ENCODE data around the gene S1PR5. TPM values are rescaled to one million over a fixed set of nuclear protein-coding genes. Genes with fewer than 3 reads are reported as not detected.

Gene S1PR5
- polyA plus RNA-seq (2012; ENCODE audit: insufficient read depth, insufficient read length, low read depth) = not detected

GRCh38 chr19:10517361-10517759, at the start of gene S1PR5:
Gene S1PR5 (minus strand): TSS chr19:10517447. CDS start chr19:10515011, 2,436 bp downstream.
- DNase-seq = peak; percentile 19
- Histone ChIP-seq H3K9me3 (no peaks in the 10 kb centered on the region), H3K4me3 (ENCODE audit: low read depth, low read length) (peak within 1 kb of the TSS; percentile 43), H3K27me3 (peaks cover 83% of the 10 kb centered on the region), H3K36me3 (no peaks in the 10 kb centered on the region), H3K4me1 (no peaks in the 10 kb centered on the region)
- TF ChIP-seq, protein P1, sequence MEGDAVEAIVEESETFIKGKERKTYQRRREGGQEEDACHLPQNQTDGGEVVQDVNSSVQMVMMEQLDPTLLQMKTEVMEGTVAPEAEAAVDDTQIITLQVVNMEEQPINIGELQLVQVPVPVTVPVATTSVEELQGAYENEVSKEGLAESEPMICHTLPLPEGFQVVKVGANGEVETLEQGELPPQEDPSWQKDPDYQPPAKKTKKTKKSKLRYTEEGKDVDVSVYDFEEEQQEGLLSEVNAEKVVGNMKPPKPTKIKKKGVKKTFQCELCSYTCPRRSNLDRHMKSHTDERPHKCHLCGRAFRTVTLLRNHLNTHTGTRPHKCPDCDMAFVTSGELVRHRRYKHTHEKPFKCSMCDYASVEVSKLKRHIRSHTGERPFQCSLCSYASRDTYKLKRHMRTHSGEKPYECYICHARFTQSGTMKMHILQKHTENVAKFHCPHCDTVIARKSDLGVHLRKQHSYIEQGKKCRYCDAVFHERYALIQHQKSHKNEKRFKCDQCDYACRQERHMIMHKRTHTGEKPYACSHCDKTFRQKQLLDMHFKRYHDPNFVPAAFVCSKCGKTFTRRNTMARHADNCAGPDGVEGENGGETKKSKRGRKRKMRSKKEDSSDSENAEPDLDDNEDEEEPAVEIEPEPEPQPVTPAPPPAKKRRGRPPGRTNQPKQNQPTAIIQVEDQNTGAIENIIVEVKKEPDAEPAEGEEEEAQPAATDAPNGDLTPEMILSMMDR (IDR thresholded peaks at IDR 0.05; ENCODE audit: low read depth, low read length) = no peak

- no peak for DNase-seq
- H3K36me3 ChIP-seq = peaks cover 6% of the 10 kb centered on the region
- TF ChIP-seq, protein P1 (IDR thresholded peaks at IDR 0.05; ENCODE audit: low read depth, low read length) = no peak
- peaks cover 5% of the 10 kb centered on the region for H3K4me1 ChIP-seq
- no peaks in the 10 kb centered on the region for H3K27me3 ChIP-seq
- no peaks in the 10 kb centered on the region for H3K9me3 ChIP-seq
- H3K4me3 ChIP-seq (ENCODE audit: low read depth, low read length) = no peak overlapping the region
Observed at GRCh38 chr19:10566658-10567410, 49.6 kb upstream of the S1PR5 start.

GRCh38 chr19:10566408-10566657, 49.1 kb upstream of the S1PR5 start:
- Histone ChIP-seq H3K9me3 (no peaks in the 10 kb centered on the region), H3K4me1 (peaks cover 5% of the 10 kb centered on the region), H3K36me3 (peaks cover 6% of the 10 kb centered on the region), H3K27me3 (no peaks in the 10 kb centered on the region), H3K4me3 (ENCODE audit: low read depth, low read length) (peak overlapping the region; percentile 72)
- TF ChIP-seq, protein P1 (IDR thresholded peaks at IDR 0.05; ENCODE audit: low read depth, low read length) = no peak
- DNase-seq = no peak

- peaks cover 11% of the 10 kb centered on the region for H3K36me3 ChIP-seq
- H3K4me1 ChIP-seq = peaks cover 5% of the 10 kb centered on the region
- H3K9me3 ChIP-seq = no peaks in the 10 kb centered on the region
- H3K4me3 ChIP-seq (ENCODE audit: low read depth, low read length) = peak within 1 kb of the TSS; percentile 72
- TF ChIP-seq, protein P1 (IDR thresholded peaks at IDR 0.05; ENCODE audit: low read depth, low read length) = peak; percentile 27; the same call in 1 of the 2 replicates
- DNase-seq = peak; percentile 100
- H3K27me3 ChIP-seq = no peaks in the 10 kb centered on the region
Observed at GRCh38 chr19:10565567-10566407, 48.5 kb upstream of the S1PR5 start, which contains the start of gene KRI1. Gene KRI1 (minus strand): TSS chr19:10566010. CDS start chr19:10565999, 11 bp downstream.

GRCh38 chr19:10565028-10565566, 47.9 kb upstream of the S1PR5 start:
- peak; percentile 63 for DNase-seq
- H3K36me3 ChIP-seq = peaks cover 18% of the 10 kb centered on the region
- H3K4me1 ChIP-seq = peaks cover 5% of the 10 kb centered on the region

More at GRCh38 chr19:10565028-10565566, 47.9 kb upstream of the S1PR5 start:
- Histone ChIP-seq H3K9me3 (no peaks in the 10 kb centered on the region), H3K4me3 (ENCODE audit: low read depth, low read length) (peak overlapping the region; percentile 72), H3K27me3 (no peaks in the 10 kb centered on the region)
- TF ChIP-seq, protein P1 (IDR thresholded peaks at IDR 0.05; ENCODE audit: low read depth, low read length) = peak; percentile 28; the same call in 1 of the 2 replicates

Measured in BE2C (cell line).